Activated CD8-positive, alpha-beta T cell treated with anti-CD3 and anti-CD28 coated beads for 36 hours (primary cell): ENCODE measurements around the gene METTL1. TPM values are rescaled to one million over a fixed set of nuclear protein-coding genes. Genes with fewer than 3 reads are reported as not detected.
"Not testable (repeated sequence)": the region's sequence is repeated elsewhere in the genome, so short reads cannot be mapped to it uniquely, and the experiment has no call there.

ENCODE experiments used
- ATAC-seq: fragments of 200-7000 bp; cut with Tn5 transposase; one replicate; pipeline ENCODE4 v1.10.0; 2021; ENCODE audit warnings: mild to moderate bottlenecking, moderate library complexity
- CTCF ChIA-PET: fragments of 350-600 bp; sonication (Branson Sonifier 250); formaldehyde crosslinking; loops from one replicate; lab custom pipeline; 2021; ENCODE audit warnings: antibody characterized with exemption; lab: Charles Lee
- POLR2A ChIA-PET: fragments of 350-600 bp; sonication (Branson Sonifier 250); formaldehyde crosslinking; loops from one replicate; lab custom pipeline; 2021; ENCODE audit warnings: antibody characterized with exemption; lab: Charles Lee
- DNase-seq: peaks from one replicate; pipeline ENCODE4 v3.0.0-alpha.2; 2020
- H3K27ac Mint-ChIP-seq: one replicate; pipeline ENCODE4 v1.8.0; 2021; ENCODE audit warnings: mild to moderate bottlenecking, mixed read lengths
- H3K27me3 Mint-ChIP-seq: one replicate; pipeline ENCODE4 v1.8.0; 2021; ENCODE audit warnings: mixed read lengths
- H3K36me3 Mint-ChIP-seq: one replicate; pipeline ENCODE4 v1.8.0; 2021; ENCODE audit warnings: low read depth, mixed read lengths
- H3K4me1 Mint-ChIP-seq: one replicate; pipeline ENCODE4 v1.8.0; 2021; ENCODE audit warnings: low read depth, mixed read lengths
- H3K4me3 Mint-ChIP-seq: one replicate; pipeline ENCODE4 v1.8.0; 2021; ENCODE audit warnings: mild to moderate bottlenecking, moderate library complexity, mixed read lengths
- H3K9me3 Mint-ChIP-seq: one replicate; pipeline ENCODE4 v1.8.0; 2021; ENCODE audit warnings: mixed read lengths
- intact Hi-C: fragments of 100-400 bp; cut with micrococcal nuclease; formaldehyde crosslinking; loops from one replicate; pipeline ENCODE4 v1.10.0; 2022
- total RNA-seq, 2 experiments: library from RNA; stranded (reverse); gene quantifications; one replicate each; pipeline ENCODE4 v1.2.3, GENCODE V29; 2021
- TF ChIP-seq, protein P1 (sequence below): fragments of 200-600 bp; IDR thresholded peaks from one replicate; pipeline ENCODE4 v1.8.0; 2022; ENCODE audit warnings: antibody characterized with exemption, mild to moderate bottlenecking

The METTL1 gene
- total RNA-seq, 2 experiments from 2014 or later = 29.6 to 34.1 TPM

DNA sequence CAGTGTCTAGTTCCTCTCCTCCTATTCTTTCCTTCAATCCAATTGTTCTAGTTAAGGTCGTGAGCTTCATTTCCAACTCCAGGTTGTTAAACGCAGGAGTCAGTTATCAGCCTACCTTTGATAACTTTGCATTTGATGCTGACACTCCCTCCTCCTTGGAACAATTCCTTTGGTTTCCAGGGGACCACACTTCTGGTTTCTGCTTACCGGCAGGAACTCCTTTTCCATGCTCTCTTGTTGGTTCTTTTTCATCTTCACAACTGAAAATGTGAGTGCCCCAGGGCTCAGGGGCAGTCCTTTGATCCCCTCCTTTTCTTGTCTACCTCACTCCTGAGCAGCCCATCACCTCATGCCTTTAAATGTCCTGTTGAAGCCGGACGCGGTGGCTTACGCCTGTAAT is 5.5 kb upstream of the METTL1 start:
- Mint-ChIP-seq H3K4me1 (peaks cover 17% of the 10 kb centered on the region), H3K27ac (no peak overlapping the region), H3K27me3 (no peaks in the 10 kb centered on the region), H3K9me3 (no peaks in the 10 kb centered on the region), H3K36me3 (peaks cover 5% of the 10 kb centered on the region), H3K4me3 (no peak overlapping the region)
- DNase-seq = no peak
- CTCF ChIA-PET = interaction anchor here (13.4 kb wide), 1 partner anchor 14 kb away, joined by 122 read pairs; the partner anchor contains the start of gene CYP27B1
- TF ChIP-seq, protein P1, sequence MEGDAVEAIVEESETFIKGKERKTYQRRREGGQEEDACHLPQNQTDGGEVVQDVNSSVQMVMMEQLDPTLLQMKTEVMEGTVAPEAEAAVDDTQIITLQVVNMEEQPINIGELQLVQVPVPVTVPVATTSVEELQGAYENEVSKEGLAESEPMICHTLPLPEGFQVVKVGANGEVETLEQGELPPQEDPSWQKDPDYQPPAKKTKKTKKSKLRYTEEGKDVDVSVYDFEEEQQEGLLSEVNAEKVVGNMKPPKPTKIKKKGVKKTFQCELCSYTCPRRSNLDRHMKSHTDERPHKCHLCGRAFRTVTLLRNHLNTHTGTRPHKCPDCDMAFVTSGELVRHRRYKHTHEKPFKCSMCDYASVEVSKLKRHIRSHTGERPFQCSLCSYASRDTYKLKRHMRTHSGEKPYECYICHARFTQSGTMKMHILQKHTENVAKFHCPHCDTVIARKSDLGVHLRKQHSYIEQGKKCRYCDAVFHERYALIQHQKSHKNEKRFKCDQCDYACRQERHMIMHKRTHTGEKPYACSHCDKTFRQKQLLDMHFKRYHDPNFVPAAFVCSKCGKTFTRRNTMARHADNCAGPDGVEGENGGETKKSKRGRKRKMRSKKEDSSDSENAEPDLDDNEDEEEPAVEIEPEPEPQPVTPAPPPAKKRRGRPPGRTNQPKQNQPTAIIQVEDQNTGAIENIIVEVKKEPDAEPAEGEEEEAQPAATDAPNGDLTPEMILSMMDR = no peak
- ATAC-seq = no peak
- POLR2A ChIA-PET = no interaction called here
- intact Hi-C loops = no loop called here

DNA sequence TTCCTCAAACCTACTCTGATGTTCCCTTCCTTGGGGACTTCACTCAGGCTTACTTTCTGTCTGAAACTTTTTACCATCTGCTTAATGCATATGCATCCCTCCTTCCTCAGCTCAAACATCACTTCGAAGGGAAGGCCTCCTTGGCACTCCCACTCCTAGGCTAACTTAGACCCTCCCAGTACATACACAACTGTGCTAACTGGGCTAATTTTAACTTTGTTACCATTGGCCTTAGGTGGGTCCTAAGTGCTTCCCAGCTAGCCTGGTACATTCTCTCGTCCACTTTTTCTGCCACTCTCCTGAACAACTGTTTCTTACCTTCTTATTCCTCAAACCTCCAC is 4.3 kb upstream of the METTL1 start:
- TF ChIP-seq, protein P1 = no peak
- CTCF ChIA-PET = interaction anchor here (13.4 kb wide), 1 partner anchor 13 kb away, joined by 122 read pairs; the partner anchor contains the start of gene CYP27B1
- intact Hi-C loops = no loop called here
- POLR2A ChIA-PET = no interaction called here
- no peaks in the 10 kb centered on the region for H3K9me3 Mint-ChIP-seq
- H3K4me1 Mint-ChIP-seq = peaks cover 10% of the 10 kb centered on the region
- no peaks in the 10 kb centered on the region for H3K27me3 Mint-ChIP-seq
- no peak overlapping the region for H3K27ac Mint-ChIP-seq
- no peak for DNase-seq
- peaks cover 8% of the 10 kb centered on the region for H3K36me3 Mint-ChIP-seq
- no peak for ATAC-seq
- no peak overlapping the region for H3K4me3 Mint-ChIP-seq

DNA sequence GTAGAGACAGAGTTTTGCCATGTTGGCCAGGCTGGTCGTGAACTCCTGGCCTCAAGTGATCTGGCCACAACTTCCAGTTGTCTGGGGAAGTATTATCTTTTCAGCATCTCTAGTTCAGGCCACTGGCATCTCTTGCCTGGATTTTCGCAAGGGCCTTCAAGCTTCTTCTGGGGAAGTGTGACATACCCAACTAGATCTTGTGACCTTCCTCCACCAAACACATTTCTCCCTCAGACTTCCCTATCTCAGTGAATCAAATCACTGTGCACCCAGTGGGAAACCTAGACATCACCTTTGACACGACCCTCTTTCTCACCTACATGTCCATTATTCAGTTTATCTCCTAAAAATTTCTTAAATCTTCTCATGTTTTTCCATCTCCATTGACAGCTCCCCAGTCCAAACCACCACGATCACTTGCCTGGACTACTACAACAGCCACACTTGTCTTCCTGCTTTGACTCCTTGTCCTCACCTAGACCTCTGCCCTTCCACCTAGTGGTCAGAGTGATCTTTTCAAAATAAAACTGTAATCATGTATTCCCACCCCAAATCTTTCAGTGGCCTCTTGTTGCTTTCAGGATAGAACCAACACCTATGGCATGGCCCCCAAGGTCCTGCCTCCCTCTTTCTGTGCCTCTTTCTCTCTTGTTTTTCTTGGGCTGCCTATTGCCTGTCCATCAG is 3.8 kb upstream of the METTL1 start:
- TF ChIP-seq, protein P1 = no peak
- H3K4me3 Mint-ChIP-seq = no peak overlapping the region
- no peak for DNase-seq
- ChIA-PET CTCF (interaction anchor here (0.9 to 13.4 kb wide), 3 partner anchors 12 to 47 kb away, joined by 3 to 122 read pairs (median 3); partner anchors contain the start of gene CYP27B1), POLR2A (interaction anchor here (1.3 kb wide), 1 partner anchor 11 kb away, joined by 3 read pairs; no protein-coding TSS in a partner anchor)
- H3K36me3 Mint-ChIP-seq = peaks cover 9% of the 10 kb centered on the region
- H3K9me3 Mint-ChIP-seq = no peaks in the 10 kb centered on the region
- no peak overlapping the region for H3K27ac Mint-ChIP-seq
- no peaks in the 10 kb centered on the region for H3K27me3 Mint-ChIP-seq
- H3K4me1 Mint-ChIP-seq = peaks cover 13% of the 10 kb centered on the region
- intact Hi-C loops = no loop called here
- ATAC-seq = no peak

DNA sequence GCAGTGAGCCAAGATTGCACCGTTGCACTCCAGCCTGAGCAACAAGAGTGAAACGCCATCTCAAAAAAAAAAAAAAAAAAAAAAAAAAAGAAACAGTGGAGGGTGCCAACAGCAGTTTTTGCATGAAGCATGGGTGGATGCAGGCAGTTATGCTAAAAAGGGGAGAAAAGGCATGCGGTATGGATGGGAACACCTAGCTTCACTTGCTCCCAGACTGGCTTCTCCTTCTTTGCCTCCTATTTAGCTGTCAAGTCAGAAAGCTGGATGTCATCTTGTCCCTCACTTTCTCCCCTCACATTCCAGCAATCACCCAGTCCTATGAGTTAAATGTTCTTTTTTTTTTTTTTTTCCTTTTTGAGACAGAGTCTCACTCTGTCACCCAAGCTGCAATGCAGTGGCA is 3.1 kb upstream of the METTL1 start:
- no peaks in the 10 kb centered on the region for H3K9me3 Mint-ChIP-seq
- no peak for ATAC-seq
- TF ChIP-seq, protein P1 = no peak
- CTCF ChIA-PET = interaction anchor here (0.9 to 13.4 kb wide), 6 partner anchors 8 to 130 kb away, joined by 3 to 122 read pairs (median 4); partner anchors contain the start of genes CYP27B1 and TSFM
- no peak overlapping the region for H3K4me3 Mint-ChIP-seq
- peaks cover 14% of the 10 kb centered on the region for H3K4me1 Mint-ChIP-seq
- POLR2A ChIA-PET = interaction anchor here (0.7 to 1.3 kb wide), 2 partner anchors 10 to 15 kb away, joined by 3 read pairs; no protein-coding TSS in a partner anchor
- no peak for DNase-seq
- no peaks in the 10 kb centered on the region for H3K27me3 Mint-ChIP-seq
- intact Hi-C loops = no loop called here
- no peak overlapping the region for H3K27ac Mint-ChIP-seq
- peaks cover 14% of the 10 kb centered on the region for H3K36me3 Mint-ChIP-seq

DNA sequence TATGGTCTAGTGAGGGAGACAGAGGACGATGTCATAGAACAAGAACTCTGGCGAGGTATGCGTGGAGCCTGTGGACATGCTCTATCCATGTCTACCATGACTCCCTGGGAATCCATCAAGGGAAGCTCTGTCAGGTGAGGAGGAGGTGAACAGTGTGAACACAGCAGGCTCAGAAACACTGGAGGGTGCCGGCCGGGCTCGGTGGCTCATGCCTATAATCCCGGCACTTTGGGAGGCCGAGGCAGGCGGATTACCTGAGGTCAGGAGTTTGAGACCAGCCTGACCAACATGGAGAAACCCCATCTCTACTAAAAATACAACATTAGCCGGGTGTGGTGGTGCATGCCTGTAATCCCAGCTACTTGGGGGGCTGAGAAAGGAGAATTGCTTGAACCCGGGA is 2.7 kb upstream of the METTL1 start:
- H3K9me3 Mint-ChIP-seq, DNase-seq, ATAC-seq, intact Hi-C loops, H3K4me3 Mint-ChIP-seq, H3K27me3 Mint-ChIP-seq, H3K27ac Mint-ChIP-seq: not testable (repeated sequence)
- Mint-ChIP-seq H3K4me1 (peaks cover 14% of the 10 kb centered on the region), H3K36me3 (peaks cover 17% of the 10 kb centered on the region)
- ChIA-PET POLR2A (interaction anchor here (0.7 to 1.3 kb wide), 2 partner anchors 10 to 15 kb away, joined by 3 read pairs; no protein-coding TSS in a partner anchor), CTCF (interaction anchor here (1.0 to 13.4 kb wide), 5 partner anchors 9 to 130 kb away, joined by 3 to 122 read pairs (median 5); partner anchors contain the start of genes CYP27B1 and TSFM)
